ENCODE data around the gene HSPA14.

GRCh38 chr10:14878266-14879123 is 40.4 kb downstream of the HSPA14 start, which contains the start of gene SUV39H2:
- TF ChIP-seq, protein P1, sequence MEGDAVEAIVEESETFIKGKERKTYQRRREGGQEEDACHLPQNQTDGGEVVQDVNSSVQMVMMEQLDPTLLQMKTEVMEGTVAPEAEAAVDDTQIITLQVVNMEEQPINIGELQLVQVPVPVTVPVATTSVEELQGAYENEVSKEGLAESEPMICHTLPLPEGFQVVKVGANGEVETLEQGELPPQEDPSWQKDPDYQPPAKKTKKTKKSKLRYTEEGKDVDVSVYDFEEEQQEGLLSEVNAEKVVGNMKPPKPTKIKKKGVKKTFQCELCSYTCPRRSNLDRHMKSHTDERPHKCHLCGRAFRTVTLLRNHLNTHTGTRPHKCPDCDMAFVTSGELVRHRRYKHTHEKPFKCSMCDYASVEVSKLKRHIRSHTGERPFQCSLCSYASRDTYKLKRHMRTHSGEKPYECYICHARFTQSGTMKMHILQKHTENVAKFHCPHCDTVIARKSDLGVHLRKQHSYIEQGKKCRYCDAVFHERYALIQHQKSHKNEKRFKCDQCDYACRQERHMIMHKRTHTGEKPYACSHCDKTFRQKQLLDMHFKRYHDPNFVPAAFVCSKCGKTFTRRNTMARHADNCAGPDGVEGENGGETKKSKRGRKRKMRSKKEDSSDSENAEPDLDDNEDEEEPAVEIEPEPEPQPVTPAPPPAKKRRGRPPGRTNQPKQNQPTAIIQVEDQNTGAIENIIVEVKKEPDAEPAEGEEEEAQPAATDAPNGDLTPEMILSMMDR (IDR thresholded peaks at IDR 0.05), result no peak
- TF ChIP-seq, protein P2, sequence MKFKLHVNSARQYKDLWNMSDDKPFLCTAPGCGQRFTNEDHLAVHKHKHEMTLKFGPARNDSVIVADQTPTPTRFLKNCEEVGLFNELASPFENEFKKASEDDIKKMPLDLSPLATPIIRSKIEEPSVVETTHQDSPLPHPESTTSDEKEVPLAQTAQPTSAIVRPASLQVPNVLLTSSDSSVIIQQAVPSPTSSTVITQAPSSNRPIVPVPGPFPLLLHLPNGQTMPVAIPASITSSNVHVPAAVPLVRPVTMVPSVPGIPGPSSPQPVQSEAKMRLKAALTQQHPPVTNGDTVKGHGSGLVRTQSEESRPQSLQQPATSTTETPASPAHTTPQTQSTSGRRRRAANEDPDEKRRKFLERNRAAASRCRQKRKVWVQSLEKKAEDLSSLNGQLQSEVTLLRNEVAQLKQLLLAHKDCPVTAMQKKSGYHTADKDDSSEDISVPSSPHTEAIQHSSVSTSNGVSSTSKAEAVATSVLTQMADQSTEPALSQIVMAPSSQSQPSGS (CRISPR knock-in tag; IDR thresholded peaks at IDR 0.05; ENCODE audit: borderline replicate concordance, low read depth), result no peak
- TF ChIP-seq PRDM15 (CRISPR knock-in tag; IDR thresholded peaks at IDR 0.05), result no peak

Data from WTC11 (cell line).